HG02678 (cell line): ENCODE data around the gene HDAC9.

Experiments used
- ATAC-seq: cut with Tn5 transposase; IDR thresholded peaks from one replicate; pipeline ENCODE4 v1.9.1; 2021; ENCODE audit warnings: mild to moderate bottlenecking, moderate library complexity; ENCODE audit not compliant: unreplicated experiment

HDAC9 gene

DNA sequence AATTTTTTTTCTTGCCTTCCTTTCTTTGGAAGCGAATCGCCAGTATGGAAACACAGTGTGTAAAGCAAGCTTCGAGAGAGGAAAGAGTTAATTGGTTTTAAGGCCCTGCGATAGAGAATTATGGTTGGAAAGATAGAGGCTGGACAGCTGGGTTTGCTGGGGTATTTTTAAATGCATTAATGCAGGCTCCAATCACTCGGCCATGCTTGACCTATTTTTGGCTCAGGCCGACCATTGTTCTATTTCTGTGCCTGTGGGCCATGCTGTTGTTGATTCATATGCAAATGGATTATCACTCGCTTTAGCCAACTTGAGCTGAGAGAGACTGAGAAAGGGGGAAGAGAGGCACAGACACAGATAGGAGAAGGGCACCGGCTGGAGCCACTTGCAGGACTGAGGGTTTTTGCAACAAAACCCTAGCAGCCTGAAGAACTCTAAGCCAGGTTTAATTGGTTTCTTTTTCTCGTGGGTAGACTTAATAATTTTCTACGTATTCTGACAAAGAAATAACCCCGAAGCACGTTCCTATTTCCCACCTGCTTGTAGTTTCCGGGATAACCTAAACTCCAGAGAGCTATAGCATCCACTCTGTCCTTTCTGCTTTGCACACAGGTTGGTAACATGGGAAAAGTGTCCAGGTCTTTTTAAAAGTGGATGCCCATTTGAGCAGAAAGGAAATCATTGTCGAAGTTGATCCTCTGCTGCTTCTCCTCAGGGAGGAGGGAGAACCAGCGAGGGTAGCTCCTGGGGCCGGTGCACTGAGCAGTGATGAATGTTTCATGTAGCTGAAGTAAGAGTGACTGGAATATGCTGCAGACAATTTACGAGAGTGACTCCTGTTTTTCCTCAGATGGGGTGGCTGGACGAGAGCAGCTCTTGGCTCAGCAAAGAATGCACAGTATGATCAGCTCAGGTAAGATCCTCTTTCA, at the start of gene HDAC9:
Gene HDAC9 (plus strand): TSS at position 338 of the 929 bp plus-strand sequence. CDS start 554 bp downstream, at position 892.
- peak; percentile 89 for ATAC-seq

DNA sequence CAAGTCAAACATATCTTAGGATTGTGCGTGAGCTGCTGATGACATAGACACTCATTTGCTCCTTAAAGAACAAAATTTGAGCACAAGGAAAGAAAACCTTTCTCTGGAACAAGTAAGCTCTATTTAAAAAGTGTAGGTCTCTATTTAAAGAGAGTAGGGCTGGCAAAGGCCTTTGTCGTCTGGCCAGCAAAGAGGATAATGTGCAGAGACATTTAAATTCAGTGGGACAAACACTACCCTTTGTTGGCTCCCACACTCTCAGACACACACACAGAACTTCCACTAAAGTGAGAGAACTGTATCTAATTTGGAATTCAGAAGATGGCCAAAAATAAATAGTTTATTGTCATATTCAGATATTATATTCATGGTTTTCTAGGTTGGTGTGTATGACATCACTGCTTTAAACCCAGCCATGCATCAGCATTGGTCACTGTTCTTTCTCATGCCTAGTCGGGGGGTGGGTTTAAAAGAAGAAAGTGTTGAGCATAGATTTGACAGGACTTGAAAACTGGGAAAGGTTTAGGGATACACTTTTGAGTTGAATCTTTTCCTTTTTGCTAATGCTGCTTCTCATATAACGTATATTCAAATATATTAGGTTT, 49.5 kb upstream of the HDAC9 start:
- ATAC-seq: no peak

DNA sequence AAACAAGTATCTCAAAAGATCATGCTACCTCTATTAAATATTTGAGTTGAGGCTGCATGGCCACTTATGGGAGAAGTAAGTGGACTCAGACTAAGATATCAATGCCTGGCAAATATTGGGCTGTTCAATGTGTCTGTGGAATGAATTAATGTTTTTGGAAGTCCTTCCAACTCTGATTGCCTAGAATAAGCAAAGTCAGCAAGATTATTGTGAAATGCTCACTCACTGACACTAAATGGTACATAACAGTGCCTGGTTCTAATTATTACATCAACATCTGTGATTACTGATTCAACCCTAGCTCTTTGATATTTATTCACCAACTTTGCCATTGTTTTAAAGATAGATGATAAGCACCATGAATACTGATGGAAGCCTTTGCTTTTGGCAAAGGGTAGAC, 45.5 kb upstream of the HDAC9 start:
- no peak for ATAC-seq

DNA sequence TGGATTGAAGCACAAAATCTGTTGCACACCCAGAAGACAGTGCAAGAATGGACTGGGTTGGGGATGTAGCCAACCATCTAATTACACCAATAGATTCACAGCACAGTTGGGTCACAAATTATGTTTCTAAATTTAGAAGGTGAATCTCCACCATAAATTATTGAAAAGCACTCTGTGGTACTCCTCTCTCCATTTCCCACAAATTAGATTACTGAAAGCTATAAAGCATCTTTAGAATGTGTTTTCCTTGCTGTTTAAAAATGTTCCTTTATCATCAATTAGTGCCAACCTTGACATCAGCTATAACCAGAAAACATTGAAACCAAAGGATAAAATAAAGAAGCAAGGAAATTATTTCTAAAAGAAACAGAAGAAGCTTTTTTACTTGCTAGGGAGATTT, 39.9 kb upstream of the HDAC9 start:
- no peak for ATAC-seq

DNA sequence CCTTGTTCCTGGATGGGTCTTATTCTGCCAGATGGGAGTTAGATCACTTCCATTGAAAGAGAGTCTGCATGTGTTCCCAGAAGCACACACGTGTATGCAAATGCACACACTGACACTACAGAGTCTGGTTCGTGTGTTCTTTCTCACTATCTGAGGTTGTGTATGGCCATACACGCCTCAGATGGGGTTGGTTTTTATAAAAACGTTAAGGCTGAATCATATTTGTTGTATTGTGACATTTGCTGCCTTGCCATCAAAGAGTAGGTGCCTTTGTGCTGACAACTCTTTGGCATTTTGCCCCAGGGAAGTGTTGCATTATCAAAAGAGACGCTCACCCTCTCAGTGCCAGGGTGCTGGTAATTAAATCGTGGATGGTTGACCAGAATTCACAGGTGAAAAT, 37.7 kb upstream of the HDAC9 start:
- no peak for ATAC-seq

DNA sequence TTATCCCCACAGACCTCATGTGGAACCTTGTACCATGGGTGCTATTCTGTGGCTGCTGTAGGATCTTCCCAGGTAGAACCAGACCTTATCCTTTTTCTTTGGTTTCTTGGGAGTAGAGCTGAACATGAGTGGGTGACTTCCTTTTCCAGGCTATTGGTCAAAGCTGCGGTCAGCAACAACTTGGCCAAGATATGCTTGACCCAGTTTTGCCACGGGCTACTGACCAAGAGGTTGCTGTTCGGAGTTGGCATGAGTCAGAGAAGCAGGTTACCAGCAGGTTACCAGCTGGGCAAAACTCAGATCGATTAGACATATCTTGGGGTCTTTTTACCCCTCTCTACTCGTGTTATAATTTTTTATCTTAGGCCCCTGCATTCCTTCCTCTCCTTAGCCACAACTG, 36.7 kb upstream of the HDAC9 start:
- ATAC-seq: no peak

DNA sequence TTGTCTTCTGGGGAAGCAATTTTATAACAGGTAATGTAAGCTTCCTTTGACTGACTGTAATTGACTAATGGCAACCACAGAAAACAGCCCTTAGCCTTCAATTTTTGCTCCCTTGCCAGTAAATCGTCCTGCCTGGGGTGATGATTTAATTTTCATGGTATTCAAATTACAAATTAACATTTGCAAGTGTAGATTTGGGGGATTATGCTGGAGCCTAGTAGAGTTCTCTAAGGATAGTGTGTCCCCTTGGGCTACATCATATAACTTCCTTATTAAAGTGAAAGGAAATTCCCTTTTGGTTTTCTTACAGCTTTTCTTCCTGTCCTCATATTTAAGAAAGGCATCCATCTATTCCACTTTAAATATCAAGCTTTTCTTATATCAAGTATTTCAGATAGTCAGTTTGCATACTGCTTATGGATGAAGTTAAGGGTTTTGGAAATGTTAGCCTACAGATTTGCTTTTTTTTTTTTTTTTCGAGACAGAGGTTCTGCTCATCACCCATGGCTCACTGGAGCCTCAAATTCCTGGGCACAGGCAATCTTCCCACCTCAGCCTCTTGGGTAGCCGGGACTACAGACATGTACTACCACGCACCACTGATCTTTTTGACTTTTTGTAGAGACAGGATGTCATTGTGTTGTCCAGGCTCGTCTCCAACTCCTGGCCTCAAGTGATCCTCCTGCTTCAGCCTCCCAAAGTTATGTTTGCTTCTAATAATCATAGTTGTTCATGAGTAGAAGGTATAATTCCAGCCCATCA, 35.9 kb upstream of the HDAC9 start:
- no peak for ATAC-seq

DNA sequence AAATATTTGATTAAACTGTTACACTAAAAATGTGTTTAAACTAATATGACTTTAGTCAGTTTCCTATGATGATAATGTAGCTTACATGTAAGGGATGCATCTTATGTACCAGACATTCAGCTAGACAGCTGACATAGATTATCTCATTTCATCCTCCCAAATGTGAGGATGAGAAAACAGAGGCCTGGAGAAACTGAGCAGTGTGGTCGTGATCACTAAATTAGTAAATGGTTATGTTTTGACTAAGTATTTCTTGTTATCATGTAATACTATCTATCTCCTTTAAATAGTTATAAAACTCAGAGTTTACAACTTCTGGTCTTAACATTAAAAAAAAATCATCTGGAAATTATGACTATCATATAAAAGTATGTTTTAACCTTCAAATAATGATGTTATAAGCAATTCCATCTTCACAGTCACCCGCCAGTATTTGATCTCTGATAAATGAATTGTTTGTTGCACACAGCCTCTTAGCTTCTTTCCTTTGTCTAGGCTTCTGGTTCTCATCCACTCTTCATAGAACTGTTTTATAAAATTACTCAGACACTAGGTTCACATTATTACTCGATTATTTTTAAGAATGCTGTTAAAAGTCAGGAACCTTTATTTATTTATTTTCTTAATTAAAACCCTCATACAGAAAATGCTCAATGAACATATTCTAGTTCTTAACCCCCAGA, 33.6 kb upstream of the HDAC9 start:
- ATAC-seq: no peak

DNA sequence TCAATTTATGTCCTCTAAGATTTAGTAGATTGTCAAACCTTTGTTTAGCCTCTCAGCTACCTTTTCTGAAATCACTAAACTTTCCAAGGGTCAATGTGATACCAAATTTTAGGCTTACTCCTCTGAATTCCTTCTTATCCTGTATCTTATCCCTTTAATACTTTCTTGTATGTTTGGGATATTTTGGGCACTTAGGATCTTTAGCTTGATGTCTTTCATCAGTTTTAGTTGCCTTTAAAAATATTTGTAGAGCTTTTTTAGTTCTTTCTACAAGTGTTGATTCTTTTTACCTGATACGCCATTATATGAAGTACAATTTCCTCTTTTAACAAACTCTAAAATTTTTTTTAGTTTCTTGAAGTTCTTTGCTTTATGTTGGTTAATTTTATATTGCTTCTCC, 30.7 kb upstream of the HDAC9 start:
- ATAC-seq: no peak

DNA sequence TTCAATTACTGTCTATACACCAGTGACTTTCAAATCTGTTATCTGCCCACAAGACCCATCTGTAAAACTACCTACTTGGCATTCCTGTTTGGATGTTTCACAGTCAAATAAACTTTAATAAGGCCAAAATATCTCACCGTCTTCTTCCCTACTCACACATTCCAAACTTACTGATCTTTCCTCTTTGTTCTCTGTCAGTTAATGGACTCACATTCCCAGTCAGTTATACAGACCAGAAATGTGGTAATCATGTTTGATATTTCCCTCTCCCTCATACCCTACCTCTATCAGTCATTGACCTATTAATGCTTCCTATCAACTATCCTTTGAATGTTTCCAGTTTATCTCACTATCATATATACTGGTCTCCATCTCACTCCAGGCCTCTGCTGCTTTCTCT, 28.5 kb upstream of the HDAC9 start:
- no peak for ATAC-seq

DNA sequence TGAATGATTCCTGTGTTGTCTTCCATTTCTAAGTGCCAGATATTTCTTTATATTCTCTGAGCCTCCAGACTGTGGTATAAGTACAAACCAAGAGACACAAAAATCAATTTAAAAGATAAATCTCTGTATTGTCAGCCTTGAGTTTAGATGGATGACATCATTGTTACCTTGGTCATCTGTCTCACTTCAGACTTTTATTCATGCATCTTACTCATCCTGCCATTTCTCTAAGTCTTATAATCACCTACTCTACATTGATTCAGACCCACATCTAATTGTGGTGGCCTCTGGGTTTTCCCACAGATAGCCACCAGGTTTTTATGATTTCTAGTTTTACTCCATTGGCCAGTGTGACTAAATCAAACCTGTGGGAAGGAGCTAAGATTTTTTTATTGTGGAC, 26.8 kb upstream of the HDAC9 start:
- no peak for ATAC-seq

DNA sequence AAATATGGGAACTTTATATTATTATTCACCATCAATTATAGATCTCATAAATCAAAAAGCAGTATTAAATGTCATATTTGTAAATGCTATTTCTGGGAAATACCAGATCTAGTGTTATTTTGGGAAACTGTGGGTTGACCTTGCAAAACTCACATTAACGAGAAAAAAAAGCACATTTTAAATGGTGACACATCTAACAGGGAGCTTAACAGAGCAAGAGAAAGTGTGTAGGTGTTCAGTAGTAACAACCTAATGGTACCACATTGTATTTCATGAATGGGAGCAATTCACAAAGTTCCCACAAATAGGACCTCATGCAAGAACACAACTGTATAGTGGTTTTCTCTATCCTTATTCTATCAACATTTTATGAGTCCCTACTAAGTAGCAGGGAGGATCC, 26.2 kb upstream of the HDAC9 start:
- no peak for ATAC-seq

DNA sequence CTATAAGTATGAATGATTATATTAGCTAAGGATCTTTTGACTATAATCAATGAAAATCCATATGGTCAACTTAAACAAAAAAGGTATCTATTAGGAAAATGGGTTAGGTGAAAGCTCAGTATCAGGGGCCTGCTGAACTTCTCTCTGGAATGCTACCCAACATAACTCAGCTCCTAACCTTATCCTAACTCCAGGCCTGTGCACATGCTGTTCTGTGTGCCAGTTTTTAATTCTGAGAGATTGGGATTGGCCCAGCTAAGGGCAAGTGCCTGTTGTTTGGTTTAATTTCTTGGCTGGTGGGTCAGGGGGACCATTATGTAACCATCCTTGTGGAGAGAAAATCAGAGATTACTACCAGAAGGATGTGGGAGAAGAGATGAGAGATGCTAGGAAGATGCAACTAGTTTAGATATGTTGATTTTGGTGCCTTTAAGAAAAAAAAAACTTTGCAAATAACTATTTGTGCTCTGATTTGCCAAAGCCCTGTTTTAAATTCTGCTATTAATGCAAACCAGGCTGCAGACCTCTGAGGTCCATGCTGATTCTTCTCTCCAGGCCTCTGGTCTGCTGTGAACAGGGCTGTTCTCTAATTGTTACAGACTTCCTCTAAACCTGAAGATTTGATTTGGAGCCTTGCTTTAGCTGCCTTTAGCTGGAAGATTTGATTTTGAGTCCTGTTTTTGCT, 23.9 kb upstream of the HDAC9 start:
- ATAC-seq: no peak

DNA sequence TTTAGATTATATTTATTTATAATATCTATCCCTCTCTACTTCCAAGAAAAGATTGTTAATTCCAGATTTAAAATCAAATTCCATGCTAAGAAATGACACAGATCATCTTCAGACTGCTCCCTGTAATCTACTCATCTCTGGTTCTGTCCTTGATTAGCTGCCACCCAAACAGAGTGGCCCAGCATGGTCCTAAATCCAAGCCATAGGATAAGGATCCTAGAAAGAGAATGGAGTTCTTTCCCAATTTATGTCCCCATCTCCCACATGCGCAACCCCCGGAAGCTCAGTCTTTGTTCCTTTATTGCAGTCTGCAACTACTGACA, 23.4 kb upstream of the HDAC9 start:
- no peak for ATAC-seq

DNA sequence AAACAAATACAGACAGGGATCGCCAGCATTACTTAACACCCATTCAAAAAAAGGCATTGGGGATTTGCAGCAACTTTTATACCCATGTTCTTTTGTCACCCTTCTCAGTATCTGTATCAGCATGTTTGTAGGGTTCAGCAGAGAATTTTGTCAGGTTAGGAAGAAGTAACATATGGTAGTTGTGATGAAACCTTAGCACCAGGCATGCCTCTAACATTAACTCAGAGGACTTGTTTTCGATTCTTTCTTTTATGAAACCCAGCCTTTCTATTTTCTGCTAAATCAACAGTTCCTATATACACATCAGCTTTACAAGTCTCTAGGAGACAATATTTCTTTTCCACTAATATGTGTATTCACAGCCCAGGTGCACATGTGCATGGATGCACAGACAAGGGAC, 22.4 kb upstream of the HDAC9 start:
- ATAC-seq: no peak

DNA sequence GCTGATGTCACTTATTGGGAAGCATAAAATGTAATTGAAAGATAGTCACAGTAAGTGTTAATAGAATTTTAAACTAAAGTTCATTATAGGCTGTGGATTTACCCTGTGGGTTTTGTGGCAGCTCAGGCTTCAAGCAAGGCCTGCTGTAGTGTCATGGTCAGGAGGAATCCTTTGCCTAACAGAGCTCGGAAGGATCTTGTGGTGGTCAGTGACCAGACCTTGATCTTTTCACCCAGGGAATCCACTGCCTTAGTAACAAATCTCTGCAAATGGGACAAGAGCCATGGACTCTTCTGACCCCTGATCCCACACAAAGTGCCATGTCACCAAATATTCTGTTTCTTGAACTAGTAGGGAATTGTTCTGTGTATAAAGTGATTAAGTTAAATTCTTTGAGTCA, 20.6 kb upstream of the HDAC9 start:
- no peak for ATAC-seq

DNA sequence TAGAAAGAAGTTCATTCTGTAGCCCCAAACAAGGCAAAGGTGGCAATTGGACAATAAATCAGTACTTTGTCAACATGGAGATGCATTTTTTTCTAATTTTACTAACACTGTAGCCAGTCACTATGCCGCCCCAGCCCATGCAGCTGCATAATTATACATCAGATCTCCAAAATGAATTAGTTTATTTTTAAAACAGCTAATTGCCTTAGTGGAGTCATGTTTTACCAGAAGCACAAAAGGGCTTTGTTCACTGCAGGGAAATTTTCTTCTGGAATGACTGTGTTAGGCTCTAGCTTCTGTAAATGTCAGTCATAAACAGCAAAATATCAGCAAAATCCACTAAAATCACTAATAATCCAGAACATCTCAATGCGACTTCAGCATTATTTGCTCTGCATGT, 20.1 kb upstream of the HDAC9 start:
- ATAC-seq: no peak

DNA sequence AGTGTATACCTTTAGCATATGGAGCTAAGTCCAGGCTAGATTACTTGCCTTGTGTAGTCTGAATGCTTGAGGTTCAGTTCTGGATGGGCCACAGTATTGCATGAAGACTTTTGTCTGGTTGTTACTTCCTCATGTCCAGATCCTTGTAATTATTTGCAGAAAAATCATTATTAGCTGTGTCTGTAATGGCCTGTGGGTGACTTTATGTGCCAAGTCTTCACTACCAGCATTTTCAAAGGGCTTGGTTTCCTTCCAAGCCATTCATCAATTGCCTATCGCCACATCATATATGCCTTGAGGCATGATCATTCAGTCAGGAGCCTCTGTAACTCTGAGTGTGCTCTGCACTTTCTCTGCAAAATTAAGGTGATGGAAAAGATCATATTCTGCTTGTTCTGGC, 13.8 kb upstream of the HDAC9 start:
- no peak for ATAC-seq

DNA sequence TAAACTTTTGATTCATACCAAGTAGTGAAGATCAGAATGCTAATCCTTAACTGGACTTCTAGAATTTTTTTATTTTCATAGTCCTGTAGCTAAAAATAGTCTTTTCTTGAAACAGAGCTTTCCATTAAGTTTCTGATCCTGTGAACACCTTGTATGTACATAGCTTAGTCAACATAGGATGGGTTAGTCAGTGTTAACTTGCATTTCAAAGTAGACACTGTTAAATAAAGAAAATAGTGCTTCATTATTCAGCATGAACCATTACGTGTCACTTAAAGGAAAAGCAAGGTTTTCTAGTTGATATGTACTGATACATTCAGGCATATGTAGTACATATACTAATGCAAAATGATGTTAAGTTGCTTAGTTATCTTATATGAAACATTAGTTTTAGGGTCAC, 7.5 kb upstream of the HDAC9 start:
- ATAC-seq: no peak

DNA sequence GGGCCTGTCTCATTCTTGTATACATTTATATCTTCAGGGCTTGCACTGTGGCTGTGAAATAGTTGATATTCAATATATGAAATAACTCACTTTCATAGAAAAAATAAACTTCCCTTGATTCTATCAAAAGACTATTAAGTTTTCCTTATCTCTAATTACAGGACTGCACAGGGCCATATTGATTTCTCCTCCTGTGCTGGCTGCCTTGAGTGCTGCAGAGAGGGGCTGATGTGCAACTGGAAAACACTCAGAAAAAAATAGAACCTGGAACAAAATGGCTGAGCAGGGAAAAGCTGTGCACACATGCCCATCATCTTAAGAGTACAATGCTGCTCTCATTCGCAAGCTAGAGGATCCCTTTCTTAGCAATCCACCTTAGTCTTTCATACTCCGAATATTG, 5.9 kb upstream of the HDAC9 start:
- ATAC-seq: no peak

DNA sequence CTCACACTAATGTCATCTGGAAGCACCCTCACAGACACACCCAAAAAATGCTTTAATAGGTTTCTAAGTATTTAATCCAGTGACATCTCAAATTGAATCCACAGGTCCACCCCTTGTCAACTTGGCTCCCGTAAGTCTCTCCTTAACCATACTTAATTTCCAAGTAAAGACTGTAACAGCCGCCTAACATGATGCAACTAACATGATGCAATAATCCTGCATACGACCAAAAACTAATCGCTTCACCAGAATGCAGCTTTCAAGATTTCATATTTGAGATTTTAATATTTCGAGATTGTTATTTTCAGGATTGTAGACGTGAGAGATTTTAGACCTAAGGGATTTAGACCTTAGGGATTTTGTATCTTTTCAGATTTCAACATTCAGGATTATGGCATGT, 3.7 kb upstream of the HDAC9 start:
- ATAC-seq: no peak
